Astrocyte (in vitro differentiated cells and primary cell): ENCODE results near the gene FH. TPM values are rescaled to one million over a fixed set of nuclear protein-coding genes. Genes with fewer than 3 reads are reported as not detected.

Experiments
- DNase-seq: peaks from one replicate; pipeline ENCODE4 v3.0.0-alpha.2; 2010; ENCODE audit warnings: low read depth
- FAIRE-seq: peaks from 2 replicates; lab custom pipeline; 2011; peaks lifted over from hg19 to GRCh38; lab: Jason Lieb, UNC
- H2AFZ ChIP-seq: 2 replicates; pipeline ENCODE4 v1.6.0; 2012; ENCODE audit warnings: low read depth, low read length, inconsistent platforms
- H3K27ac ChIP-seq: 2 replicates; pipeline ENCODE4 v1.5.1; 2011; ENCODE audit warnings: low read depth, low read length, inconsistent platforms
- H3K27me3 ChIP-seq: 2 replicates; pipeline ENCODE4 v1.6.0; 2011; ENCODE audit warnings: low read length, inconsistent platforms; ENCODE audit not compliant: insufficient read depth
- H3K36me3 ChIP-seq: 2 replicates; pipeline ENCODE4 v1.5.1; 2011; ENCODE audit warnings: low read length, inconsistent platforms; ENCODE audit not compliant: insufficient read depth
- H3K4me1 ChIP-seq: 2 replicates; pipeline ENCODE4 v1.5.1; 2011; ENCODE audit warnings: low read length, inconsistent platforms; ENCODE audit not compliant: insufficient read depth
- H3K4me2 ChIP-seq: 2 replicates; pipeline ENCODE4 v1.6.0; 2012; ENCODE audit warnings: low read length, inconsistent platforms
- H3K4me3 ChIP-seq: 2 replicates; pipeline ENCODE4 v1.5.1; 2011; ENCODE audit warnings: low read depth, mild to moderate bottlenecking, low read length, inconsistent platforms; ENCODE audit not compliant: insufficient read depth
- H3K79me2 ChIP-seq: 2 replicates; pipeline ENCODE4 v1.6.0; 2012; ENCODE audit warnings: mild to moderate bottlenecking, low read length, inconsistent platforms; ENCODE audit not compliant: insufficient read depth
- H3K9ac ChIP-seq: 2 replicates; pipeline ENCODE4 v1.6.0; 2012; ENCODE audit warnings: mild to moderate bottlenecking, low read length, inconsistent platforms
- H3K9me3 ChIP-seq: 2 replicates; pipeline ENCODE4 v1.5.1; 2012; ENCODE audit warnings: low read depth, mild to moderate bottlenecking, low read length, inconsistent platforms; ENCODE audit not compliant: insufficient read depth
- H4K20me1 ChIP-seq: 2 replicates; pipeline ENCODE4 v1.6.0; 2012; ENCODE audit warnings: low read length, inconsistent platforms; ENCODE audit not compliant: insufficient read depth
- H3K27ac Mint-ChIP-seq: one replicate; pipeline ENCODE4 v1.8.0; 2021; ENCODE audit warnings: mild to moderate bottlenecking, mixed read lengths; ENCODE audit not compliant: unreplicated experiment
- H3K27me3 Mint-ChIP-seq: one replicate; pipeline ENCODE4 v1.8.0; 2021; ENCODE audit warnings: low read depth, mixed read lengths; ENCODE audit not compliant: unreplicated experiment
- H3K36me3 Mint-ChIP-seq: one replicate; pipeline ENCODE4 v1.8.0; 2021; ENCODE audit warnings: low read depth, mixed read lengths; ENCODE audit not compliant: unreplicated experiment
- H3K4me1 Mint-ChIP-seq: one replicate; pipeline ENCODE4 v1.8.0; 2021; ENCODE audit warnings: low read depth, mixed read lengths; ENCODE audit not compliant: unreplicated experiment
- H3K4me3 Mint-ChIP-seq: one replicate; pipeline ENCODE4 v1.8.0; 2021; ENCODE audit warnings: mild to moderate bottlenecking, moderate library complexity, mixed read lengths; ENCODE audit not compliant: unreplicated experiment
- H3K9me3 Mint-ChIP-seq: one replicate; pipeline ENCODE4 v1.8.0; 2021; ENCODE audit warnings: mild to moderate bottlenecking, mixed read lengths; ENCODE audit not compliant: unreplicated experiment
- CTCF ChIP-seq: IDR thresholded peaks from 2 replicates; pipeline ENCODE4 v1.5.1; 2011; ENCODE audit warnings: low read depth, mild to moderate bottlenecking, inconsistent platforms, low read length, moderate library complexity; ENCODE audit not compliant: insufficient read depth
- EZH2 ChIP-seq: IDR thresholded peaks from 2 replicates; pipeline ENCODE4 v1.6.1; 2012; ENCODE audit warnings: mild to moderate bottlenecking, low read length, inconsistent platforms; ENCODE audit not compliant: insufficient read depth
- total RNA-seq: library from RNA; stranded (reverse); gene quantifications from 2 replicates; pipeline ENCODE4 v1.2.1, GENCODE V29; 2021

Gene FH
- total RNA-seq, 1 donor from 2014 or later: 49.4 TPM

DNA sequence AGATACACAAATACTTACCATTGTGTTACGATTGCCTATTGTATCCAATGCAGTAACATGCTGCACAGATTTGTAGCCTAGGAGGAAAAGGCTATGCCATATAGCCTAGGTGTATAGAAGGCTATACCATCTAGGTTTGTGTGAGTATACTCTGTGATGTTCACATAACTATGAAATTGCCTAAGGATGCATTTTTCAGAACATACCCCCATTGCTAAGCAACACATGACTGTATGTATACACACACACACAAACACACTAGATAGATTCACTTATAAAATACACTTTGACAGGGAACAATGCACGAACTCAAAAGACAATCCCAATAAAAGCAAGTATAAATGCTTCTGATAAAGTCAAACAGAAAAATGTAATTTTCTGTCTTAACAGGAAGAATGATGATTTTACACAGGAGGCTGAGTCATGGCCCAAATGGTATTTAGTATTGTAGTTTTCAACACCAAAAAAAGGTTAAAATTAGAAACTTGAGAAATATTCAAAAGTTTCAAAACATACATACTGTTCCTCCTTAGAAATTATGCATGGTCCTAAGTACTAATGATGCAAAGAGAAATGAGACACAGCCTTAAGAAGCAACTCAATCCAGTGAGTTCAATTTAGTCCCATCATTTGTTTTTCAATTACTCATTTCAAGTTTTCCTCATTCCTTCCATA is 12.2 kb downstream of the FH start:
- no peak overlapping the region for H3K4me3 Mint-ChIP-seq
- Histone ChIP-seq H4K20me1 (no peaks in the 10 kb centered on the region), H3K4me1 (peaks cover 4% of the 10 kb centered on the region), H2AFZ (no peak overlapping the region), H3K4me2 (no peak overlapping the region), H3K27me3 (no peaks in the 10 kb centered on the region), H3K79me2 (no peaks in the 10 kb centered on the region), H3K27ac (no peak overlapping the region), H3K4me3 (no peak overlapping the region), H3K36me3 (peaks cover 43% of the 10 kb centered on the region), H3K9me3 (no peaks in the 10 kb centered on the region), H3K9ac (no peak overlapping the region)
- TF ChIP-seq CTCF (no peak), EZH2 (no peak)
- peak; percentile 12 for DNase-seq
- no peak overlapping the region for H3K27ac Mint-ChIP-seq
- no peaks in the 10 kb centered on the region for H3K27me3 Mint-ChIP-seq
- no peaks in the 10 kb centered on the region for H3K9me3 Mint-ChIP-seq
- H3K4me1 Mint-ChIP-seq: peaks cover 3% of the 10 kb centered on the region
- no peak for FAIRE-seq
- peaks cover 11% of the 10 kb centered on the region for H3K36me3 Mint-ChIP-seq

GRCh38 chr1:241503444-241503843 is 16.1 kb downstream of the FH start:
- no peak overlapping the region for H3K4me3 ChIP-seq
- no peaks in the 10 kb centered on the region for H4K20me1 ChIP-seq
- Mint-ChIP-seq H3K4me3 (no peak overlapping the region), H3K4me1 (peaks cover 3% of the 10 kb centered on the region), H3K36me3 (peaks cover 9% of the 10 kb centered on the region), H3K27ac (no peak overlapping the region), H3K9me3 (no peaks in the 10 kb centered on the region), H3K27me3 (no peaks in the 10 kb centered on the region)
- no peak overlapping the region for H3K4me2 ChIP-seq
- H3K36me3 ChIP-seq: peaks cover 51% of the 10 kb centered on the region
- H2AFZ ChIP-seq: no peak overlapping the region
- no peaks in the 10 kb centered on the region for H3K27me3 ChIP-seq
- H3K27ac ChIP-seq: no peak overlapping the region
- H3K9me3 ChIP-seq: no peaks in the 10 kb centered on the region
- no peak for DNase-seq
- H3K79me2 ChIP-seq: no peaks in the 10 kb centered on the region
- peaks cover 4% of the 10 kb centered on the region for H3K4me1 ChIP-seq
- H3K9ac ChIP-seq: no peak overlapping the region
- TF ChIP-seq EZH2 (no peak), CTCF (no peak)
- no peak for FAIRE-seq

DNA sequence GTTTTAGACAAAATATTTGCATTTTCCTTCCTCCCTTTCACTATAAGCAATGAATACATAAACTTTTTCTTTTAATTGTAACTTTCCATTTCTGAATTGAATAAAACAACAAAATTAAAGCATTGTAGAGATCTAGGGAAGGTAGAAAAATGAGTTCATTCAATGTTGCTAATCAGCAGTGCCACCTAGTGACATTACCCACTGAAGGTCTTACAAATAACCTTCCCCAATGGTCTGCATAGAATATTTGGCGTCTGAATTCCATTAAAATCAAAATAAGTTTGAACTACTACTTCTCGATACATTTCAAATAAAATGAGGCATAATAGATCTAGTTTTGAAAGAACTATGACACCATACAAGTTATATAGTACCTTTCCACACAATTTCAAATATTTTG is 19.6 kb downstream of the FH start:
- no peaks in the 10 kb centered on the region for H3K4me1 Mint-ChIP-seq
- no peak overlapping the region for H3K27ac Mint-ChIP-seq
- peak; percentile 13 for DNase-seq
- H2AFZ ChIP-seq: no peak overlapping the region
- H3K27me3 ChIP-seq: no peaks in the 10 kb centered on the region
- no peaks in the 10 kb centered on the region for H3K27me3 Mint-ChIP-seq
- no peaks in the 10 kb centered on the region for H3K4me1 ChIP-seq
- H4K20me1 ChIP-seq: no peaks in the 10 kb centered on the region
- H3K9ac ChIP-seq: no peak overlapping the region
- H3K36me3 ChIP-seq: peaks cover 71% of the 10 kb centered on the region
- TF ChIP-seq EZH2: no peak
- TF ChIP-seq CTCF: peak; percentile 48
- H3K36me3 Mint-ChIP-seq: peaks cover 7% of the 10 kb centered on the region
- no peak overlapping the region for H3K27ac ChIP-seq
- no peaks in the 10 kb centered on the region for H3K9me3 ChIP-seq
- H3K79me2 ChIP-seq: no peaks in the 10 kb centered on the region
- FAIRE-seq: no peak
- no peaks in the 10 kb centered on the region for H3K9me3 Mint-ChIP-seq
- H3K4me3 ChIP-seq: no peak overlapping the region
- no peak overlapping the region for H3K4me2 ChIP-seq
- no peak overlapping the region for H3K4me3 Mint-ChIP-seq
